ENCODE measurements around the gene SUMO1. TPM values are rescaled to one million over a fixed set of nuclear protein-coding genes. Genes with fewer than 3 reads are reported as not detected.
"Not testable (repeated sequence)": the region's sequence is repeated elsewhere in the genome, so short reads cannot be mapped to it uniquely, and the experiment has no call there.

SUMO1 gene
- total RNA-seq (2022) = 140 and 164 TPM in 2 replicates
- percentile 91 among the genes with signal in this experiment for Bru-seq, nascent RNA
- percentile 95 among the genes with signal in this experiment for BruChase-seq, experiment 1, labeled RNA remaining after a 6-hour chase
- BruChase-seq, experiment 2, labeled RNA remaining after a 2-hour chase = percentile 89 among the genes with signal in this experiment
- long read RNA-seq, transcript SUMO1-201 (4 exons, 831 nt) = minor isoform, 13 of 558 reads
- long read RNA-seq, transcript SUMO1-203 (5 exons, 1,536 nt) = major isoform, 499 of 558 reads
- long read RNA-seq, transcript SUMO1-205 (5 exons, 534 nt) = minor isoform, 10 of 558 reads
- long read RNA-seq, partial matches to known transcripts = 4 of 558 reads
- long read RNA-seq, other reads (novel, unspliced or antisense) = 25 of 558 reads

GRCh38 chr2:202238234-202239197 is at the start of gene SUMO1:
SUMO1 (minus strand) TSS chr2:202238597; CDS start chr2:202238451, 146 bp downstream.
- H3K27ac Mint-ChIP-seq (ENCODE audit: unreplicated experiment) = peak within 1 kb of the TSS; percentile 79
- CTCF ChIA-PET = no interaction called here
- peaks cover 10% of the 10 kb centered on the region for H3K4me1 Mint-ChIP-seq (ENCODE audit: low read depth, unreplicated experiment)
- H3K27me3 Mint-ChIP-seq (ENCODE audit: unreplicated experiment) = no peaks in the 10 kb centered on the region
- TF ChIP-seq CTCF (IDR thresholded peaks at IDR 0.05; ENCODE audit: unreplicated experiment) = no peak
- peaks cover 26% of the 10 kb centered on the region for H3K36me3 Mint-ChIP-seq (ENCODE audit: insufficient read depth, unreplicated experiment)
- BruUV-seq (replicated peaks) = TSS peak; percentile 94
- no peaks in the 10 kb centered on the region for H3K9me3 Mint-ChIP-seq (ENCODE audit: low read depth, unreplicated experiment)
- H3K4me3 Mint-ChIP-seq (ENCODE audit: low read depth, unreplicated experiment) = peak within 1 kb of the TSS; percentile 87
- intact Hi-C loops (cut with micrococcal nuclease; ENCODE audit: unreplicated experiment) = no loop called here
- DNase-seq = peak; percentile 88

GRCh38 chr2:202286595-202286994 is 48.2 kb upstream of the SUMO1 start:
- no TSS peak for BruUV-seq (replicated peaks)
- CTCF ChIA-PET = interaction anchor here (0.7 kb wide), 2 partner anchors 13 to 238 kb away, joined by 4 to 9 read pairs; no protein-coding TSS in a partner anchor
- no peak for DNase-seq
- no peaks in the 10 kb centered on the region for H3K27me3 Mint-ChIP-seq (ENCODE audit: unreplicated experiment)
- H3K27ac Mint-ChIP-seq (ENCODE audit: unreplicated experiment) = no peak overlapping the region
- no peaks in the 10 kb centered on the region for H3K9me3 Mint-ChIP-seq (ENCODE audit: low read depth, unreplicated experiment)
- intact Hi-C loops (cut with micrococcal nuclease; ENCODE audit: unreplicated experiment) = no loop called here
- no peak overlapping the region for H3K4me3 Mint-ChIP-seq (ENCODE audit: low read depth, unreplicated experiment)
- peaks cover 94% of the 10 kb centered on the region for H3K36me3 Mint-ChIP-seq (ENCODE audit: insufficient read depth, unreplicated experiment)
- TF ChIP-seq CTCF (IDR thresholded peaks at IDR 0.05; ENCODE audit: unreplicated experiment) = no peak
- H3K4me1 Mint-ChIP-seq (ENCODE audit: low read depth, unreplicated experiment) = no peaks in the 10 kb centered on the region

DNA sequence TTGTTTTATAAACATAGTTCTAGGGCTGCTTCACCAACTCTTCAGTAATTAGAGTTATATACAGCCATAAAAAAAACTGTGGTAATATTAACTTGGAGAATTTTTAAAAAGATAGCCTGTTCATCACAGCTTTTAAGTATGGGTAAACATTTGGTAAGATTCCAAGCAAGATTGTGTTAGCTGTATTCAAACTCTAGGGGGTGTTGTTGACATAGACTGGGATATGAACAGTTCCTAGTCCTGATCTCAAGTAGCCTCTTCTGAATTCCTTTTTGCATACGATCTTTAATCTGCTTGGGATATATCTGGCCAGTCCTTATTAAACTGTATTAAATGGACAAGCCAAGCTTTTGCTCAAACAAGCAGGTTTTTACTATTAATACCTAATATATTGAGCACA is 40.5 kb upstream of the SUMO1 start:
- CTCF ChIA-PET = no interaction called here
- no peaks in the 10 kb centered on the region for H3K27me3 Mint-ChIP-seq (ENCODE audit: unreplicated experiment)
- H3K4me3 Mint-ChIP-seq (ENCODE audit: low read depth, unreplicated experiment) = no peak overlapping the region
- H3K9me3 Mint-ChIP-seq (ENCODE audit: low read depth, unreplicated experiment) = no peaks in the 10 kb centered on the region
- H3K36me3 Mint-ChIP-seq (ENCODE audit: insufficient read depth, unreplicated experiment) = peaks cover 66% of the 10 kb centered on the region
- no TSS peak for BruUV-seq (replicated peaks)
- no peak overlapping the region for H3K27ac Mint-ChIP-seq (ENCODE audit: unreplicated experiment)
- DNase-seq = no peak
- intact Hi-C loops (cut with micrococcal nuclease; ENCODE audit: unreplicated experiment) = loop anchor here (5.0 kb wide), 1 partner anchor 62 kb away; no protein-coding TSS in a partner anchor
- H3K4me1 Mint-ChIP-seq (ENCODE audit: low read depth, unreplicated experiment) = peaks cover 12% of the 10 kb centered on the region
- TF ChIP-seq CTCF (IDR thresholded peaks at IDR 0.05; ENCODE audit: unreplicated experiment) = no peak

- CTCF ChIA-PET = interaction anchor here (0.6 to 1.4 kb wide), 3 partner anchors 11 to 1629 kb away, joined by 3 to 4 read pairs (median 3); no protein-coding TSS in a partner anchor
- Mint-ChIP-seq H3K4me1 (ENCODE audit: low read depth, unreplicated experiment) (peaks cover 12% of the 10 kb centered on the region), H3K9me3 (ENCODE audit: low read depth, unreplicated experiment) (no peaks in the 10 kb centered on the region), H3K36me3 (ENCODE audit: insufficient read depth, unreplicated experiment) (peaks cover 62% of the 10 kb centered on the region), H3K27ac (ENCODE audit: unreplicated experiment) (peak overlapping the region; percentile 73), H3K27me3 (ENCODE audit: unreplicated experiment) (no peaks in the 10 kb centered on the region), H3K4me3 (ENCODE audit: low read depth, unreplicated experiment) (peak overlapping the region; percentile 41)
- TF ChIP-seq CTCF (IDR thresholded peaks at IDR 0.05; ENCODE audit: unreplicated experiment) = no peak
- intact Hi-C loops (cut with micrococcal nuclease; ENCODE audit: unreplicated experiment) = loop anchor here (5.0 kb wide), 1 partner anchor 61 kb away; no protein-coding TSS in a partner anchor
- TSS peak; percentile 7 for BruUV-seq (replicated peaks)
- no peak for DNase-seq
Measured at GRCh38 chr2:202278036-202278760, 39.8 kb upstream of the SUMO1 start.

GRCh38 chr2:202276078-202276720 is 37.8 kb upstream of the SUMO1 start:
- CTCF ChIA-PET; DNase-seq; H3K4me3 Mint-ChIP-seq (ENCODE audit: low read depth, unreplicated experiment); H3K27ac Mint-ChIP-seq (ENCODE audit: unreplicated experiment); H3K27me3 Mint-ChIP-seq (ENCODE audit: unreplicated experiment); H3K9me3 Mint-ChIP-seq (ENCODE audit: low read depth, unreplicated experiment); BruUV-seq (replicated peaks): not testable (repeated sequence)
- Mint-ChIP-seq H3K4me1 (ENCODE audit: low read depth, unreplicated experiment) (peaks cover 12% of the 10 kb centered on the region), H3K36me3 (ENCODE audit: insufficient read depth, unreplicated experiment) (peaks cover 42% of the 10 kb centered on the region)
- intact Hi-C loops (cut with micrococcal nuclease; ENCODE audit: unreplicated experiment) = loop anchor here (5.0 kb wide), 1 partner anchor 59 kb away; no protein-coding TSS in a partner anchor
